Right lobe of liver (tissue), 6 donors: ENCODE data around the gene GNB1L. TPM values are rescaled to one million over a fixed set of nuclear protein-coding genes. Genes with fewer than 3 reads are reported as not detected.

Source experiments
- ATAC-seq, 4 donors: fragments of 200-7000 bp; cut with Tn5 transposase; one replicate each; pipeline ENCODE4 v1.9.1; 2020; ENCODE audit warnings: mild to moderate bottlenecking in 4 of 4, moderate library complexity in 4 of 4
- DNase-seq, 3 donors: peaks; one replicate each; pipeline ENCODE4 v3.0.0-alpha.2; 2020
- H3K27ac ChIP-seq, 3 donors: fragments of 200-600 bp; one replicate each; pipeline ENCODE4 v1.8.0; 2022
- H3K27me3 ChIP-seq, 2 donors: fragments of 200-600 bp; one replicate each; pipeline ENCODE4 v1.8.0; 2022
- H3K36me3 ChIP-seq, 4 donors: fragments of 200-600 bp; sonication (generic) in 1 of 4; one replicate each; pipeline versions ENCODE4 v1.5.1 to v1.8.0; 2017 to 2022; ENCODE audit warnings: control low read depth in 1 of 4
- H3K4me1 ChIP-seq, 4 donors: fragments of 200-600 bp; sonication (generic) in 1 of 4; one replicate each; pipeline versions ENCODE4 v1.5.1 to v1.8.0; 2017 to 2022; ENCODE audit warnings: control low read depth in 1 of 4
- H3K4me3 ChIP-seq, 3 donors: fragments of 200-600 bp; one replicate each; pipeline ENCODE4 v1.8.0; 2022
- H3K9me3 ChIP-seq, 4 donors: fragments of 200-600 bp; sonication (generic) in 1 of 4; one replicate each; pipeline versions ENCODE4 v1.5.1 to v1.8.0; 2017 to 2022; ENCODE audit warnings: control low read depth in 1 of 4
- POLR2A ChIP-seq: fragments of 450-650 bp; IDR thresholded peaks from one replicate; pipeline ENCODE4 v1.6.1; 2017; ENCODE audit warnings: antibody characterized with exemption, mild to moderate bottlenecking
- WGBS: methylation state at CpG from one replicate; pipeline ENCODE4 v1.1.6; 2018; ENCODE audit warnings: low coverage, low lambda C conversion rate; ENCODE audit not compliant: insufficient coverage; ENCODE audit errors: missing lambda C conversion rate; 5-methylcytosine and 5-hydroxymethylcytosine counted together
- intact Hi-C, 2 donors: fragments of 100-400 bp; cut with DNase I; formaldehyde crosslinking; loops; one replicate each; pipeline versions ENCODE4 v1.11.2 to v1.14.1; 2022
- total RNA-seq, 6 experiments: library from RNA; depleted of rRNA in 2 of 6; stranded (reverse); fragments of >200 nt in 2 of 6; fragmentation: NEBNext Ultra II Directional in 3 of 6; extraction: Animal tissue kit (Norgen Biotek cat#: 25700) in 3 of 6; gene quantifications; one replicate each; pipeline versions ENCODE4 v1.1.0 to v1.2.4, GENCODE V29; 2016 to 2023
- TF ChIP-seq, protein P1 (sequence below), 4 donors: fragments of 200-600 bp in 3 of 4; fragments of 450-650 bp in 1 of 4; IDR thresholded peaks; one replicate each; pipeline versions ENCODE4 v1.5.1 to v1.8.0; 2016 to 2022; ENCODE audit warnings: antibody characterized with exemption in 4 of 4, mild to moderate bottlenecking in 2 of 4
- donor health status: DM: no; HTN: yes; CAD: no.
- donor health status: DM: no; HTN: no; CAD: no.
- donor health status: DM: no; HTN: no; CAD: no.
- donor health status: DM: no; HTN: yes; CAD: no.
- donor health status: DM: no; HTN: yes; CAD: no.

Gene GNB1L
- total RNA-seq, 6 experiments from 2014 or later: 1.4 to 3.2 (median 2.7) TPM

DNA sequence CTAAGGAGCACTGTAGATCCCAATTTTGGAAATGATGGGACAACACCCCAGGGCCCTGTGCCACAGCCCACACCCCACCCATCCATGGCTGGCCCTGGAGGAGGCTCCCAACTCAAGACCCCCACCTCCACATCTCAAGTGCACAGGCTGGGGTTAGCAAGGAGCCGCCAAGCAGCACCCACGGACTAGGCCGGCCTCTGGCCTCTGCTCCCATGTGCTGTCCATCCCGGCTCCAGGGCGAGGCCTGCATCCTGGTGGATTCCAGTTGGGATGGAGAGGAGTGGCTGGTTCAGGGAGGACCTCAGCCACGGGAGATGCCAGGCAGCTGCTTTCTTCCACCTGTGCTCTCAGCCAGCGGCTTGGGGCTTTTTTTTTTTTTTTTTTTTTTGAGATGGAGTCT is 43.5 kb upstream of the GNB1L start:
- intact Hi-C loops: loop anchor here in 1 of 2 donors (5.0 to 10.0 kb wide), 2 partner anchors 113 to 146 kb away; no protein-coding TSS in a partner anchor
- Histone ChIP-seq H3K27ac (no peak overlapping the region), H3K36me3 (peaks cover 0 to 31% (median 6%) of the 10 kb centered on the region in 4 donors), H3K4me3 (no peak overlapping the region), H3K9me3 (no peaks in the 10 kb centered on the region), H3K4me1 (no peaks in the 10 kb centered on the region), H3K27me3 (no peaks in the 10 kb centered on the region)
- 67% methylated on average over 3 of the region's 7 CpGs for whole genome bisulfite sequencing
- DNase-seq (no peak), ATAC-seq (no peak)
- no peak for TF ChIP-seq POLR2A
- TF ChIP-seq, protein P1, sequence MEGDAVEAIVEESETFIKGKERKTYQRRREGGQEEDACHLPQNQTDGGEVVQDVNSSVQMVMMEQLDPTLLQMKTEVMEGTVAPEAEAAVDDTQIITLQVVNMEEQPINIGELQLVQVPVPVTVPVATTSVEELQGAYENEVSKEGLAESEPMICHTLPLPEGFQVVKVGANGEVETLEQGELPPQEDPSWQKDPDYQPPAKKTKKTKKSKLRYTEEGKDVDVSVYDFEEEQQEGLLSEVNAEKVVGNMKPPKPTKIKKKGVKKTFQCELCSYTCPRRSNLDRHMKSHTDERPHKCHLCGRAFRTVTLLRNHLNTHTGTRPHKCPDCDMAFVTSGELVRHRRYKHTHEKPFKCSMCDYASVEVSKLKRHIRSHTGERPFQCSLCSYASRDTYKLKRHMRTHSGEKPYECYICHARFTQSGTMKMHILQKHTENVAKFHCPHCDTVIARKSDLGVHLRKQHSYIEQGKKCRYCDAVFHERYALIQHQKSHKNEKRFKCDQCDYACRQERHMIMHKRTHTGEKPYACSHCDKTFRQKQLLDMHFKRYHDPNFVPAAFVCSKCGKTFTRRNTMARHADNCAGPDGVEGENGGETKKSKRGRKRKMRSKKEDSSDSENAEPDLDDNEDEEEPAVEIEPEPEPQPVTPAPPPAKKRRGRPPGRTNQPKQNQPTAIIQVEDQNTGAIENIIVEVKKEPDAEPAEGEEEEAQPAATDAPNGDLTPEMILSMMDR (IDR thresholded peaks at IDR 0.05): no peak

DNA sequence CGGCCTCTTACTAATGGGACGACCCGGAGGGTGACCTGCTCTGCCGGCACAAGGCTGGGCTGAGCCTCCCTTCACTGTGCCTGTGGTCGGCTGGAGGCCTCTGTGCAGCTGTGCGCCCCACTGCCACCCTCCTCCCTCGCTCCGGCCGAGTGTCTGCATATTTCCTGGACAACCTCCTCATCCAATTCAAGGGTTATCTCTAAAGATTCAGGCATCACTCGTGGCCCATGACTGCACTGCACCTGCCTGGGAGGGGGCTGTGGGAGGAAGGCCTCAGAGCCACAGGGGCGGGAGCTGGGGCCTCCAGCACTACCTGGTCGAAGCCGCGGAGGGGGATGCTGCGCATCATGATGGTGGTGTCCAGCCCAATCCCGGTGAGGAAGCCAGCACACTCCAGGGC is 43.1 kb upstream of the GNB1L start:
- H3K27me3 ChIP-seq: no peaks in the 10 kb centered on the region
- WGBS: 80% methylated on average over 2 of the region's 16 CpGs
- no peak overlapping the region for H3K27ac ChIP-seq
- H3K9me3 ChIP-seq: no peaks in the 10 kb centered on the region
- ATAC-seq: no peak
- peaks cover 0 to 31% (median 6%) of the 10 kb centered on the region in 4 donors for H3K36me3 ChIP-seq
- no peak for TF ChIP-seq POLR2A
- TF ChIP-seq, protein P1 (IDR thresholded peaks at IDR 0.05): no peak
- no peak overlapping the region for H3K4me3 ChIP-seq
- intact Hi-C loops: loop anchor here in 1 of 2 donors (5.0 to 10.0 kb wide), 2 partner anchors 113 to 145 kb away; no protein-coding TSS in a partner anchor
- no peaks in the 10 kb centered on the region for H3K4me1 ChIP-seq
- no peak for DNase-seq

DNA sequence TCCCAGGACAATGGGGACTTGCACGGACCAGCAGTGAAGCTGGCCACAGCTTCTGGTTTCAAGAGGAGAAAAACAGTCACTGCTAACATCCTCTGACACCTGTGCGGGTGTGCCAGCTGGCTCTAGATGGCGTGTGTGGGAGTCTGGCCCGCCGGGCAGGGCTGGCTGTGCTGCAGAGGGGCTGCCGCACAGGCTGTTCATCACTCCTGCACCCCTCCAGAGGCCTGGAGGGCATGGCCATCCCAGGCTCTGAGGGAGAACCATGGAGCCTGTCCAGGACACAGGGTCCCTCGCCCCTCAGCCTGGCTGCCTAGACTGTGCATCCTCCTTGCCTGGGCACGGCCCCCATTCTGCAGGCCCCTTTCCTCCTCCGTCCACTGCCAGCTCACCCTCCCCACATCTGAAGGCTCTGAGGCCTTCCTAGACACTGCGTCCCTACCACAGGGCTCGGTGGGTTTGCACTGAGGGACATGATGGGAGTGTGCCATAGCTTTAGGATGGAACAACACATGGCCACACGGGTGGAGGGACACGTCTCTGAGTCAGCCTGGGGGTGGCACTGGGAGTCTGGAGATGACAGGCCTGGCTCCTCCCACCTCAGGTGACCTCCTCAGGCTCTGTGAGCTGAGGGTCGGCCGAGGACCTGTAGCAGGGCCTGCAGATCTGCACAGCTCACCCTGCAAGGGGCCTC is 42.1 kb upstream of the GNB1L start:
- H3K27ac ChIP-seq: no peak overlapping the region
- intact Hi-C loops: loop anchor here in 1 of 2 donors (5.0 to 10.0 kb wide), 2 partner anchors 112 to 145 kb away; no protein-coding TSS in a partner anchor
- no peaks in the 10 kb centered on the region for H3K9me3 ChIP-seq
- DNase-seq: no peak
- TF ChIP-seq POLR2A: no peak
- TF ChIP-seq, protein P1 (IDR thresholded peaks at IDR 0.05): no peak
- WGBS: 83% methylated on average over 1 of the region's 15 CpGs
- ATAC-seq: no peak
- H3K27me3 ChIP-seq: no peaks in the 10 kb centered on the region
- H3K4me3 ChIP-seq: no peak overlapping the region
- H3K4me1 ChIP-seq: peaks cover 0 to 4% (median 0%) of the 10 kb centered on the region in 4 donors
- peaks cover 0 to 31% (median 5%) of the 10 kb centered on the region in 4 donors for H3K36me3 ChIP-seq

DNA sequence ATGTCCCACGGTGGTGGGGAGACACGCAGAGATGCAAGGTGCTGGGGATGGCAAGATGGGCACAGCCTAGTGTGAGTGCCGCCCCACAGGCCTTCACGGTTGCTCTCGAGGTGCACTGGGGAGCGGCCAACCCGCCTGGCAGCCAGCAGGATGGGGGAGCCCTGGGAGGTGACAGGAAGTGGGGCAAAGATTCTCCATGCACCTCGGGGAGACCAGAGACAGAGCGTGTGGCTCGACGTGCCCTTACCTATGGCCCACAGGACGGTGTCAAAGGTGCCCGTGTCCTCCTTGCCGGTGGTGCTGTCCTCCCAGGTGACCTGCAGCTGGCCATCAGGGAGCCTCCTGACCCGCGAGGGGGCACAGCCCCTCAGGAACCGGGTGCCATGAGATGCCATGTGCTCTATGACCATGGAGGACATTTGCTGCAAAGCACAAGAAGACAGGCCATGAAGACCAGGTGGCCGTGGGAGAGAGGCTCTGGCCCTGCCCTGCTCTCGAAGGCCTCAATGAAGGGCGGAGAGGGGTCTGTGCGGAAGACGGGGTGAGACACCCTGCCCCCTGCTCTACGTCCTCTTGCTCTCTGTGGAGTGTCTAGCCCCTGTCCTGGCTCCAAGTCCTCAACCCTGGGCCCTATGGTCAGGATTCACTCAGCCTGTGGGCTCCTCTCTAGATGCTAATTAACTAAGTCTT is 40.6 kb upstream of the GNB1L start:
- TF ChIP-seq, protein P1 (IDR thresholded peaks at IDR 0.05): no peak
- no peak for TF ChIP-seq POLR2A
- Histone ChIP-seq H3K4me3 (no peak overlapping the region), H3K9me3 (no peaks in the 10 kb centered on the region), H3K27me3 (no peaks in the 10 kb centered on the region), H3K36me3 (peaks cover 0 to 31% (median 2%) of the 10 kb centered on the region in 4 donors), H3K27ac (no peak overlapping the region), H3K4me1 (peaks cover 0 to 6% (median 0%) of the 10 kb centered on the region in 4 donors)
- DNase-seq: no peak
- WGBS: 100% methylated on average over 3 of the region's 23 CpGs
- intact Hi-C loops: loop anchor here in 1 of 2 donors (5.0 to 10.0 kb wide), 2 partner anchors 111 to 143 kb away; no protein-coding TSS in a partner anchor
- no peak for ATAC-seq
